Panc1 (cell line): ENCODE results near the gene SH3GLB2. TPM values are rescaled to one million over a fixed set of nuclear protein-coding genes. Genes with fewer than 3 reads are reported as not detected.

Experiments
- ATAC-seq: fragments of 200-7000 bp; cut with Tn5 transposase; 2 replicates; pipeline ENCODE4 v1.9.1; 2020; ENCODE audit warnings: mild to moderate bottlenecking, moderate library complexity
- BruUV-seq: library from RNA; stranded (reverse); fragments of 400-500 nt; replicated peaks from 2 replicates; lab custom pipeline; 2021; lab: Mats Ljungman, UMichigan
- CTCF ChIA-PET: fragments of 300-600 bp; sonication (Branson Sonifier 250); formaldehyde crosslinking; loops from one replicate; lab custom pipeline; 2022; ENCODE audit warnings: antibody characterized with exemption; lab: Charles Lee
- POLR2A ChIA-PET: fragments of 300-600 bp; sonication (Branson Sonifier 250); formaldehyde crosslinking; loops from one replicate; lab custom pipeline; 2022; ENCODE audit warnings: antibody characterized with exemption; lab: Charles Lee
- DNase-seq: peaks from one replicate; pipeline ENCODE4 v3.0.0-alpha.2; 2010; ENCODE audit warnings: low read depth, low spot score
- H3K27ac ChIP-seq: 2 replicates; pipeline ENCODE4 v1.5.1; 2011; ENCODE audit warnings: mild to moderate bottlenecking, low read length, inconsistent platforms
- H3K27me3 ChIP-seq: fragments of 200-500 bp; sonication (Bioruptor generic); 2 replicates; pipeline ENCODE4 v1.6.0; 2014; ENCODE audit warnings: low read length, inconsistent platforms; ENCODE audit not compliant: control insufficient read depth, insufficient read depth
- H3K36me3 ChIP-seq: fragments of 200-500 bp; sonication (Bioruptor generic); 2 replicates; pipeline ENCODE4 v1.5.1; 2014; ENCODE audit warnings: inconsistent platforms, mild to moderate bottlenecking, low read length, moderate library complexity; ENCODE audit not compliant: control insufficient read depth, insufficient read depth
- H3K4me1 ChIP-seq: 2 replicates; pipeline ENCODE4 v1.5.1; 2011; ENCODE audit warnings: inconsistent platforms, mild to moderate bottlenecking, low read length, moderate library complexity; ENCODE audit not compliant: control insufficient read depth, insufficient read depth
- H3K4me3 ChIP-seq, 2 experiments: 2 replicates each; pipeline ENCODE4 v1.5.1; 2011 to 2012; ENCODE audit warnings: low read depth in 2 of 2, low read length in 2 of 2, mild to moderate bottlenecking in 2 of 2, inconsistent platforms in 1 of 2, moderate library complexity in 1 of 2
- H3K9me3 ChIP-seq: fragments of 200-500 bp; sonication (Bioruptor generic); 2 replicates; pipeline ENCODE4 v1.5.1; 2014; ENCODE audit warnings: low read depth, mild to moderate bottlenecking, inconsistent platforms, low read length, moderate library complexity; ENCODE audit not compliant: control insufficient read depth, insufficient read depth
- CTCF ChIP-seq: fragments of 450-650 bp; IDR thresholded peaks from 2 replicates; pipeline ENCODE4 v1.5.1; 2017; ENCODE audit warnings: mild to moderate bottlenecking
- POLR2AphosphoS5 ChIP-seq: IDR thresholded peaks from 2 replicates; pipeline ENCODE4 v1.6.1; 2012; ENCODE audit warnings: mild to moderate bottlenecking, low read depth, low read length, moderate library complexity
- REST ChIP-seq, 2 experiments: IDR thresholded peaks; 2 replicates each; pipeline ENCODE4 v1.6.1; 2011 to 2012; ENCODE audit warnings: low read depth in 2 of 2, control low read depth in 1 of 2, low read length in 1 of 2, mild to moderate bottlenecking in 1 of 2, moderate library complexity in 1 of 2; ENCODE audit not compliant: insufficient read depth in 1 of 2
- SIN3A ChIP-seq: IDR thresholded peaks from 2 replicates; pipeline ENCODE4 v1.6.1; 2012; ENCODE audit warnings: low read depth, mild to moderate bottlenecking, low read length, moderate library complexity, borderline replicate concordance; ENCODE audit not compliant: insufficient read depth
- TCF7L2 ChIP-seq: IDR thresholded peaks from 2 replicates; pipeline ENCODE4 v1.6.1; 2011; ENCODE audit warnings: mild to moderate bottlenecking, low read depth, low read length, inconsistent platforms
- in situ Hi-C: cut with HindIII; loops from 2 replicates; pipeline ENCODE4 v1.10.0; 2016; ENCODE audit warnings: low sequenced_read_pairs, low pct_unique_long_range_greater_than_20kb
- intact Hi-C: fragments of 100-400 bp; cut with micrococcal nuclease; formaldehyde crosslinking; loops from one replicate; pipeline ENCODE4 v1.10.0; 2022; ENCODE audit not compliant: unreplicated experiment
- total RNA-seq: library from RNA; stranded (reverse); gene quantifications from one replicate; pipeline ENCODE4 v1.2.1, GENCODE V29; 2021; ENCODE audit not compliant: unreplicated experiment

The SH3GLB2 gene
- total RNA-seq, 1 experiment from 2014 or later: 68.3 TPM

GRCh38 chr9:129072171-129072570 lies 44.0 kb upstream of the SH3GLB2 start:
- POLR2A ChIA-PET: no interaction called here
- BruUV-seq: no TSS peak
- in situ Hi-C loops: no loop called here

GRCh38 chr9:129071526-129072126 lies 43.5 kb upstream of the SH3GLB2 start:
- in situ Hi-C loops (no loop called here), intact Hi-C loops (no loop called here)
- H3K27me3 ChIP-seq: no peaks in the 10 kb centered on the region
- ATAC-seq (no peak), DNase-seq (no peak)
- H3K36me3 ChIP-seq: no peaks in the 10 kb centered on the region
- CTCF ChIA-PET: no interaction called here
- BruUV-seq: no TSS peak
- no peaks in the 10 kb centered on the region for H3K9me3 ChIP-seq
- H3K4me3 ChIP-seq: no peak overlapping the region
- no peaks in the 10 kb centered on the region for H3K4me1 ChIP-seq
- TF ChIP-seq POLR2AphosphoS5 (no peak), SIN3A (no peak), CTCF (no peak), TCF7L2 (no peak), REST (IDR thresholded peaks at IDR 0.05; ENCODE audit: insufficient read depth in 1 of 2, low read depth in 2 of 2, low read length in 1 of 2) (no peak)
- no peak overlapping the region for H3K27ac ChIP-seq
- POLR2A ChIA-PET: no interaction called here

More at GRCh38 chr9:129072171-129072570, 44.0 kb upstream of the SH3GLB2 start:
- CTCF ChIA-PET: no interaction called here
- intact Hi-C loops: no loop called here
- no peaks in the 10 kb centered on the region for H3K9me3 ChIP-seq
- DNase-seq (no peak), ATAC-seq (no peak)
- no peak for TF ChIP-seq POLR2AphosphoS5
- TF ChIP-seq CTCF: no peak
- TF ChIP-seq REST (IDR thresholded peaks at IDR 0.05; ENCODE audit: insufficient read depth in 1 of 2, low read depth in 2 of 2, low read length in 1 of 2): no peak
- TF ChIP-seq SIN3A: no peak
- no peak for TF ChIP-seq TCF7L2
- no peak overlapping the region for H3K4me3 ChIP-seq
- H3K4me1 ChIP-seq: no peaks in the 10 kb centered on the region
- H3K27me3 ChIP-seq: no peaks in the 10 kb centered on the region
- H3K27ac ChIP-seq: no peak overlapping the region
- no peaks in the 10 kb centered on the region for H3K36me3 ChIP-seq
